Karpas-422 (cell line): ENCODE results near the gene IER3. TPM values are rescaled to one million over a fixed set of nuclear protein-coding genes. Genes with fewer than 3 reads are reported as not detected.

Source experiments
- DNase-seq: peaks from one replicate; pipeline ENCODE4 v3.0.0-alpha.2; 2015
- H2AFZ ChIP-seq: fragments of 200-600 bp; sonication (generic); 2 replicates; pipeline ENCODE4 v1.6.1; 2014; ENCODE audit warnings: antibody characterized with exemption, low read length, mixed read lengths
- H3K27ac ChIP-seq: fragments of 200-600 bp; sonication (generic); 2 replicates; pipeline ENCODE4 v1.5.1; 2014; ENCODE audit warnings: mild to moderate bottlenecking, low read length, moderate library complexity
- H3K27me3 ChIP-seq: fragments of 200-600 bp; sonication (generic); 2 replicates; pipeline ENCODE4 v1.6.1; 2014; ENCODE audit warnings: low read length, mixed read lengths
- H3K36me3 ChIP-seq: fragments of 200-600 bp; sonication (generic); 2 replicates; pipeline ENCODE4 v1.6.1; 2014; ENCODE audit warnings: low read length, mixed read lengths; ENCODE audit not compliant: insufficient read depth
- H3K4me1 ChIP-seq: fragments of 200-600 bp; sonication (generic); 2 replicates; pipeline ENCODE4 v1.6.1; 2014; ENCODE audit warnings: mild to moderate bottlenecking, low read length, mixed read lengths
- H3K4me2 ChIP-seq: fragments of 200-600 bp; sonication (generic); 2 replicates; pipeline ENCODE4 v1.6.1; 2014; ENCODE audit warnings: low read length, low read depth, mild to moderate bottlenecking; ENCODE audit not compliant: poor library complexity, severe bottlenecking
- H3K4me3 ChIP-seq: fragments of 200-600 bp; sonication (generic); 2 replicates; pipeline ENCODE4 v1.5.1; 2014; ENCODE audit warnings: mild to moderate bottlenecking, antibody characterized with exemption, low read length, mixed read lengths
- H3K79me2 ChIP-seq: fragments of 200-600 bp; sonication (generic); 2 replicates; pipeline ENCODE4 v1.6.1; 2014; ENCODE audit warnings: mild to moderate bottlenecking, low read length, mixed read lengths
- H3K9ac ChIP-seq: fragments of 200-600 bp; sonication (generic); 2 replicates; pipeline ENCODE4 v1.6.0; 2014; ENCODE audit warnings: low read length
- H3K9me2 ChIP-seq: fragments of 200-600 bp; sonication (generic), shearing (Covaris generic); replicated peaks from 2 replicates; pipeline ENCODE4 v1.6.0; 2014; ENCODE audit warnings: mild to moderate bottlenecking, low read length, moderate library complexity; ENCODE audit not compliant: insufficient read depth
- H3K9me3 ChIP-seq: fragments of 300-700, 200-600 bp; sonication (generic); 2 replicates; pipeline ENCODE4 v1.6.1; 2014; ENCODE audit warnings: low read length, mixed read lengths
- H4K20me1 ChIP-seq: fragments of 200-600 bp; sonication (generic); 2 replicates; pipeline ENCODE4 v1.6.1; 2014; ENCODE audit warnings: mild to moderate bottlenecking, antibody characterized with exemption, low read length, low read depth; ENCODE audit not compliant: insufficient read depth
- total RNA-seq: library from RNA; depleted of rRNA; stranded (reverse); fragments of >200 nt; shearing (Covaris generic); gene quantifications from 2 replicates; pipeline ENCODE4 v1.2.3, GENCODE V29; 2014; ENCODE audit warnings: low replicate concordance

The IER3 gene
- total RNA-seq, 1 experiment from 2014 or later, result 0.19 TPM

DNA sequence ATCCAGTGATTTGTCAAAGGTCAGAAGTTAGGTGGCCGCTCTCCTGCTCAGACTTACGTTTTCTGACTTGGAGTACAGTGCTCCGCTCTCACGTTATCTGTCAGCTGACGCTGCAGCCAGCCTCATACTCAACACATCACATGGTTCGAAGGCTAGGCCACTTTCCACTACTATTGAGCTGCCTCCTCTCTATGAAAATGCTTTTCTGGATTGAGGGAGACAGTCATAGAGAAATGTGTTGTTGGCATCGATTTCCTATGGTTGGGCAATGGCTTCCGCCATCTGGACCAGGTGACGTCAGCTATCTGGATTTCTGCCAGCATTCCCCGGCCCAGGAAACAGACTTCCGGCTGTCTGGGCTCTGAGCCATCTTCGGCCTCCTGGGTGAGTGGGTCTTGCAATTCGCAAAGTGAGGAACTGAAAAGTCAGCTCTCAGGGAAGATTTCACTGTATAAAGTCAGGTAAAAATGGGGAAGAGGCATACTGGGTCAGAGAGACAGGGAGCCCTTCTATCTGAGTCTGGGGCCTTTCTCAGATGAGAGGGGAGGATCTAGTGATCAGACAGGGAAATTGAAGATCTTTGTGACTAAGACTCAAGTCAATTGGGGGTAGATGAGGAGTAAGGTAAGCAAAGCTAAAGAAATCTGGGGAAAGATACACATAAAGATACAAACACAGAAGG, 37.5 kb upstream of the IER3 start:
- Histone ChIP-seq H3K27ac (no peak overlapping the region), H3K4me2 (no peak overlapping the region), H3K36me3 (no peaks in the 10 kb centered on the region), H3K79me2 (no peaks in the 10 kb centered on the region), H4K20me1 (no peaks in the 10 kb centered on the region), H3K4me1 (no peaks in the 10 kb centered on the region), H3K27me3 (no peaks in the 10 kb centered on the region), H3K9me3 (no peaks in the 10 kb centered on the region), H3K9me2 (no peaks in the 10 kb centered on the region), H3K4me3 (no peak overlapping the region), H3K9ac (no peak overlapping the region), H2AFZ (no peak overlapping the region)
- no peak for DNase-seq

- H3K27ac ChIP-seq, result no peak overlapping the region
- DNase-seq, result no peak
- H4K20me1 ChIP-seq, result no peaks in the 10 kb centered on the region
- H3K79me2 ChIP-seq, result no peaks in the 10 kb centered on the region
- H3K4me3 ChIP-seq, result no peak overlapping the region
- no peaks in the 10 kb centered on the region for H3K4me1 ChIP-seq
- no peaks in the 10 kb centered on the region for H3K36me3 ChIP-seq
- H3K9me2 ChIP-seq, result no peaks in the 10 kb centered on the region
- no peaks in the 10 kb centered on the region for H3K9me3 ChIP-seq
- no peak overlapping the region for H3K9ac ChIP-seq
- H3K4me2 ChIP-seq, result no peak overlapping the region
- H2AFZ ChIP-seq, result no peak overlapping the region
- no peaks in the 10 kb centered on the region for H3K27me3 ChIP-seq
These were observed 37.0 kb upstream of the IER3 start for GRCh38 chr6:30781395-30781742.

DNA sequence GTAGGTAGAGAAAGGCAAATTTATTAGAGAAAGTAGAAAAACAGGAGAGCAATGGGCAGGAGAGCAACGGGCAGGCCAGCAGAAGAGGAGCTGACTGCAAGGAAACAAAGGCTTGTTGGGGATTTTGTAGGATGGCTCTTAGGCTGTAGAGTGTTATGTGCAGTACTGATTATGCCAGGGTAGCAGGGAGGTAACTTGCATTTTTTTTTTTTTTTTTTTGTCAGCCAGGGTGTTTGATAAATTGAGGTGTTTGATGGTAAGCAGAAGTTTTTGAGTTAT, 36.2 kb upstream of the IER3 start:
- no peak for DNase-seq
- Histone ChIP-seq H3K9me3 (no peaks in the 10 kb centered on the region), H3K4me1 (no peaks in the 10 kb centered on the region), H3K27me3 (no peaks in the 10 kb centered on the region), H3K79me2 (no peaks in the 10 kb centered on the region), H3K4me3 (no peak overlapping the region), H3K4me2 (no peak overlapping the region), H3K36me3 (no peaks in the 10 kb centered on the region), H2AFZ (no peak overlapping the region), H3K27ac (no peak overlapping the region), H4K20me1 (no peaks in the 10 kb centered on the region), H3K9ac (no peak overlapping the region), H3K9me2 (no peaks in the 10 kb centered on the region)

- Histone ChIP-seq H3K27ac (no peak overlapping the region), H3K9ac (no peak overlapping the region), H3K27me3 (no peaks in the 10 kb centered on the region)
These were observed 35.7 kb upstream of the IER3 start for GRCh38 chr6:30779850-30780641.

DNA sequence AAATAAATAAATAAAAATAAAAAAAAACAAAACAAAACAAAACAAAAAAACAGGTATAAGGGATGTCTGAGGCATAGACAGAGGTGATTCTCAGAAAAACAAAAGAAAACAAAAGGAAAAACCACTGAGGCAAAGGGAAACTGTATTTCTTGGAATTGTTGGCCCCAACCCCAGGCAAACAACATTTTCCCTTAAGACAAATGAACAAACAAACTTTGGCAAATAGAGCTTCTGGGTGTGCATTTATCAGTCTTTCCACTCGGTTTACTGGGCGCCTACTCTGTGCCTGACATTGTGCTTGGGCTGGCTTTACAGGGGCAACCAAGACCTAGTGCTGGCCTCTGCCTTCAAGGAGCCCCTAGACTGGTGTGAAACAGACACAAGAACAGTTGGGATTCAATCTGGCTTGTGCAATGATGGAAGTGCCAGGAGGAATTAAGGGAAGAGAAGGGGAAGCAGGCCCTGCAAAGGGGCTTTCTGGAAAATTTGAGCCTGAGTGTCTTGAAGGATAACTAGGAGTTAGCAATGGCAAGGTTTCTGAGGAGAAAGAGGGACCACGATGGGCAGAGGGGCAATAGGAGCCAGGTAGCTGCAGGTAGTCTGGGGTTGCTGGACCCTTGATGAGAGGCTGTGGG, 33.8 kb upstream of the IER3 start:
- no peaks in the 10 kb centered on the region for H3K9me3 ChIP-seq
- H4K20me1 ChIP-seq, result no peaks in the 10 kb centered on the region
- no peak overlapping the region for H2AFZ ChIP-seq
- H3K36me3 ChIP-seq, result no peaks in the 10 kb centered on the region
- no peaks in the 10 kb centered on the region for H3K4me1 ChIP-seq
- no peak overlapping the region for H3K9ac ChIP-seq
- H3K9me2 ChIP-seq, result no peaks in the 10 kb centered on the region
- H3K27me3 ChIP-seq, result no peaks in the 10 kb centered on the region
- no peak for DNase-seq
- H3K27ac ChIP-seq, result no peak overlapping the region
- H3K4me2 ChIP-seq, result no peak overlapping the region
- no peak overlapping the region for H3K4me3 ChIP-seq
- no peaks in the 10 kb centered on the region for H3K79me2 ChIP-seq

More at GRCh38 chr6:30779850-30780641, 35.7 kb upstream of the IER3 start:
- no peak overlapping the region for H3K4me3 ChIP-seq
- DNase-seq, result no peak
- H3K9me2 ChIP-seq, result no peaks in the 10 kb centered on the region
- no peaks in the 10 kb centered on the region for H3K36me3 ChIP-seq
- no peaks in the 10 kb centered on the region for H4K20me1 ChIP-seq
- no peaks in the 10 kb centered on the region for H3K9me3 ChIP-seq
- H3K79me2 ChIP-seq, result no peaks in the 10 kb centered on the region
- H2AFZ ChIP-seq, result no peak overlapping the region
- no peaks in the 10 kb centered on the region for H3K4me1 ChIP-seq
- no peak overlapping the region for H3K4me2 ChIP-seq

DNA sequence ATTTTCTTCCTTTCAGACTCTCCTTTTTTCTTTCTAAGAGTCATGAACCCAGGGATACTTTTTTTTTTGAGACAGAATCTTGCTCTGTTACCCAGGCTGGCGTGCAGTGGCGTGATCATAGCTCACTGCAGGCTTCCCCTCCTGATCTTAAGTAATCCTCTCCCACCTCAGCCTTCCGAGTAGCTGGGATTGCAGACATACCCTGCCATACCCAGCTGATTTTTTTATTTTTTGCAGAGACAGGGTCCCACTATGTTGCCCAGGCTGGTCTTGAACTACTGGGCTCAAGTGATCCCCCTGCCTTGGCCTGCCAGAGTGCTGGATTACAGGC, 32.8 kb upstream of the IER3 start:
- Histone ChIP-seq H3K9ac (no peak overlapping the region), H3K9me2 (no peaks in the 10 kb centered on the region), H3K27me3 (no peaks in the 10 kb centered on the region), H3K4me1 (no peaks in the 10 kb centered on the region), H3K27ac (no peak overlapping the region), H3K79me2 (no peaks in the 10 kb centered on the region), H3K9me3 (no peaks in the 10 kb centered on the region), H3K4me3 (no peak overlapping the region), H2AFZ (no peak overlapping the region), H3K4me2 (no peak overlapping the region), H3K36me3 (no peaks in the 10 kb centered on the region), H4K20me1 (no peaks in the 10 kb centered on the region)
- DNase-seq, result no peak

GRCh38 chr6:30776390-30777154, 32.2 kb upstream of the IER3 start:
- no peak overlapping the region for H3K4me3 ChIP-seq
- no peaks in the 10 kb centered on the region for H3K79me2 ChIP-seq
- no peaks in the 10 kb centered on the region for H3K36me3 ChIP-seq
- no peaks in the 10 kb centered on the region for H4K20me1 ChIP-seq
- no peak overlapping the region for H3K27ac ChIP-seq
- H3K4me1 ChIP-seq, result no peaks in the 10 kb centered on the region
- no peak for DNase-seq
- H3K4me2 ChIP-seq, result no peak overlapping the region
- no peaks in the 10 kb centered on the region for H3K9me3 ChIP-seq
- no peak overlapping the region for H3K9ac ChIP-seq
- H2AFZ ChIP-seq, result no peak overlapping the region
- no peaks in the 10 kb centered on the region for H3K9me2 ChIP-seq
- H3K27me3 ChIP-seq, result no peaks in the 10 kb centered on the region

GRCh38 chr6:30775104-30775503, 30.8 kb upstream of the IER3 start:
- Histone ChIP-seq H2AFZ (no peak overlapping the region), H3K36me3 (no peaks in the 10 kb centered on the region), H3K79me2 (no peaks in the 10 kb centered on the region), H4K20me1 (no peaks in the 10 kb centered on the region), H3K9ac (no peak overlapping the region), H3K4me1 (no peaks in the 10 kb centered on the region), H3K9me2 (no peaks in the 10 kb centered on the region), H3K4me2 (no peak overlapping the region), H3K27me3 (no peaks in the 10 kb centered on the region), H3K4me3 (no peak overlapping the region), H3K27ac (no peak overlapping the region), H3K9me3 (no peaks in the 10 kb centered on the region)
- DNase-seq, result no peak
